Fibroblast of lung (primary cell): ENCODE measurements around the gene ABCC6.

Experiments used
- EZH2 ChIP-seq: IDR thresholded peaks from 2 replicates; pipeline ENCODE4 v1.5.1; 2012; ENCODE audit warnings: low read length, control low read depth, mild to moderate bottlenecking; ENCODE audit errors: missing control alignments
- TF ChIP-seq, protein P1 (sequence below), 2 donors: IDR thresholded peaks in 1 of 2; conservative IDR thresholded peaks in 1 of 2; 1 replicate in 1 of 2; 2 replicates in 1 of 2; pipeline ENCODE4 v1.5.1; 2011 to 2012; ENCODE audit warnings: low read length in 2 of 2, control low read depth in 1 of 2, inconsistent platforms in 1 of 2, low read depth in 1 of 2, mild to moderate bottlenecking in 1 of 2

DNA sequence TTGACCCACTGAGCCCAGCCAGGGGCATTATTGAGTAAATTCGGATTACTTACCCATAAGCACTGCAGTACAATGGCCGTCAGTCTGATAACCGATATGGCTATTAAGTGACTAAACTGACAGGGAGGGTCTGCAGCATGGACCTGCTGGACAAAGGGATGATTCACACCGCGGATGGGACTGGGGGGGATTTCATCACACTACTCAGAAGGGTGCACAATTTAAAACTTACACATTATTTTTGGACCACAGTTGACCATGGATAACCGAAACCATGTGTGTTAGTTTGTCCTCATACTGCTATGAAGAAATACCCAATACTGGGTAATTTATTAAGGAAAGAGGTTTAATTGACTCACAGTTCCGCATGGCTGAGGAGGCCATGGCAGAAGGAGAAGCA is 106.5 kb downstream of the ABCC6 start:
- TF ChIP-seq, protein P1, sequence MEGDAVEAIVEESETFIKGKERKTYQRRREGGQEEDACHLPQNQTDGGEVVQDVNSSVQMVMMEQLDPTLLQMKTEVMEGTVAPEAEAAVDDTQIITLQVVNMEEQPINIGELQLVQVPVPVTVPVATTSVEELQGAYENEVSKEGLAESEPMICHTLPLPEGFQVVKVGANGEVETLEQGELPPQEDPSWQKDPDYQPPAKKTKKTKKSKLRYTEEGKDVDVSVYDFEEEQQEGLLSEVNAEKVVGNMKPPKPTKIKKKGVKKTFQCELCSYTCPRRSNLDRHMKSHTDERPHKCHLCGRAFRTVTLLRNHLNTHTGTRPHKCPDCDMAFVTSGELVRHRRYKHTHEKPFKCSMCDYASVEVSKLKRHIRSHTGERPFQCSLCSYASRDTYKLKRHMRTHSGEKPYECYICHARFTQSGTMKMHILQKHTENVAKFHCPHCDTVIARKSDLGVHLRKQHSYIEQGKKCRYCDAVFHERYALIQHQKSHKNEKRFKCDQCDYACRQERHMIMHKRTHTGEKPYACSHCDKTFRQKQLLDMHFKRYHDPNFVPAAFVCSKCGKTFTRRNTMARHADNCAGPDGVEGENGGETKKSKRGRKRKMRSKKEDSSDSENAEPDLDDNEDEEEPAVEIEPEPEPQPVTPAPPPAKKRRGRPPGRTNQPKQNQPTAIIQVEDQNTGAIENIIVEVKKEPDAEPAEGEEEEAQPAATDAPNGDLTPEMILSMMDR (conservative IDR thresholded peaks at IDR 0.05 in 1 of 2, IDR thresholded peaks at IDR 0.05 in 1 of 2; ENCODE audit: low read depth in 1 of 2, low read length in 2 of 2) = no peak
- TF ChIP-seq EZH2 = no peak
